ENCODE measurements around the gene COMMD9.

Gene COMMD9

GRCh38 chr11:36230779-36231699, 58.2 kb downstream of the COMMD9 start:
- no peak for DNase-seq (ENCODE audit: low spot score)
- in situ Hi-C loops (cut with MboI; ENCODE audit: low pct_unique_long_range_greater_than_20kb, low sequenced_read_pairs, unreplicated experiment): no loop called here
- no peak for TF ChIP-seq CTCF (IDR thresholded peaks at IDR 0.05; ENCODE audit: extremely low read depth, insufficient read depth, missing control alignments)

- TF ChIP-seq CTCF (IDR thresholded peaks at IDR 0.05; ENCODE audit: extremely low read depth, insufficient read depth, missing control alignments): no peak
- in situ Hi-C loops (cut with MboI; ENCODE audit: low pct_unique_long_range_greater_than_20kb, low sequenced_read_pairs, unreplicated experiment): no loop called here
Observed at GRCh38 chr11:36229091-36229705, 60.0 kb downstream of the COMMD9 start.

GRCh38 chr11:36228689-36229088, 60.5 kb downstream of the COMMD9 start:
- TF ChIP-seq CTCF (IDR thresholded peaks at IDR 0.05; ENCODE audit: extremely low read depth, insufficient read depth, missing control alignments): no peak
- DNase-seq (ENCODE audit: low spot score): no peak
- in situ Hi-C loops (cut with MboI; ENCODE audit: low pct_unique_long_range_greater_than_20kb, low sequenced_read_pairs, unreplicated experiment): no loop called here

More at GRCh38 chr11:36229091-36229705, 60.0 kb downstream of the COMMD9 start:
- no peak for DNase-seq (ENCODE audit: low spot score)

DNA sequence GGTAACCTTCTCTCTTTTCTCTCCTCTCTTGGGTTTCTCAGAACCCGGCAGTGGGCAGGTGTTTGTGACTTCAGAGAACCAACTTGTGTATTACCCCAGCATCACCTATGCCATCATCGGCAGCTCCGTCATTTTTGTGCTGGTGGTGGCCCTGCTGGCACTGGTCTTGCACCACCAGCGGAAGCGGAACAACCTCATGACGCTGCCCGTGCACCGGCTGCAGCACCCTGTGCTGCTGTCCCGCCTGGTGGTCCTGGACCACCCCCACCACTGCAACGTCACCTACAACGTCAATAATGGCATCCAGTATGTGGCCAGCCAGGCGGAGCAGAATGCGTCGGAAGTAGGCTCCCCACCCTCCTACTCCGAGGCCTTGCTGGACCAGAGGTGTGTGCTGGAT, 62.2 kb downstream of the COMMD9 start:
- no peak for TF ChIP-seq CTCF (IDR thresholded peaks at IDR 0.05; ENCODE audit: extremely low read depth, insufficient read depth, missing control alignments)
- DNase-seq (ENCODE audit: low spot score): no peak
- in situ Hi-C loops (cut with MboI; ENCODE audit: low pct_unique_long_range_greater_than_20kb, low sequenced_read_pairs, unreplicated experiment): no loop called here

GRCh38 chr11:36224209-36224882, 64.9 kb downstream of the COMMD9 start:
- TF ChIP-seq CTCF (IDR thresholded peaks at IDR 0.05; ENCODE audit: extremely low read depth, insufficient read depth, missing control alignments): no peak
- DNase-seq (ENCODE audit: low spot score): no peak
- in situ Hi-C loops (cut with MboI; ENCODE audit: low pct_unique_long_range_greater_than_20kb, low sequenced_read_pairs, unreplicated experiment): no loop called here

DNA sequence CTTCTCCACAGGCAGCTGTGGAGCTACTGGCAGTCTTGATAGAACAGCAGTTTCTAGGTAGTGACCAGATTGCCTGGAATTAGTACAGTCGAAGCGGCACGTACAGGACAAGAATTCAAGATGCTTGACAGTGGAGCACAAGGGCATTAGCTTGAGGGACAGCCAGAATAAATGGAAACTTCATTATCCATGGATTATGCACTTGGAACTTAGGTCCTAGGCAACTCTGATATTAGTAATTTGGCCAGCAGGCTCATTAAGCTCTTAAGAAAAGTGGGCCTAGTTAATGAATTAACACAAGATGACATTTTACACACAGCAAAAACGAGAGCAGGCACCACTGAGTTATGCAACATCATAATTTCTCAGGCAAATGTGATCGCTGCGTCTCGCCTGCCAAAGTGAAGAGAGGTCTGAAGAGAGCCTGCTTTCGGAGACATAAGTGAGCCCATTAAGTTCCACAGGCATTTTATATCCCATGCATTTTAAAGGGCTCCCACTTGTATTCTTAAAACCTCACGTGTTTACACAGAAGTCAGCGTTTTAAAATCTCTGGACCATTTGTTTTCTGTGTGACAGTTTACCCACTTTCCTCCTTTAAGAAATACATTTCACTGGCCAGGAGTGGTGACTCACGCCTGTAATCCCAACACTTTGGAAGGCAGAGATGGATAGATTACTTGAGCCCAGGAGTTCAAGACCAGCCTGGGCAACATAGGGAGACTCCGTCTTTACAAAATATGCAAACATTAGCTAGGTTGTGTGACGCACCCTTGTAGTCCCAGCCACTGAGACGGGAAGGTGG, 66.2 kb downstream of the COMMD9 start:
- no peak for TF ChIP-seq CTCF (IDR thresholded peaks at IDR 0.05; ENCODE audit: extremely low read depth, insufficient read depth, missing control alignments)
- DNase-seq (ENCODE audit: low spot score): no peak
- in situ Hi-C loops (cut with MboI; ENCODE audit: low pct_unique_long_range_greater_than_20kb, low sequenced_read_pairs, unreplicated experiment): no loop called here
